HepG2 (cell line): ENCODE results near the gene PYGB. TPM values are rescaled to one million over a fixed set of nuclear protein-coding genes. Genes with fewer than 3 reads are reported as not detected.

Source experiments
- FOXP1 ChIP-seq, 2 experiments: fragments of 450-650 bp in 1 of 2; IDR thresholded peaks; 2 replicates each; pipeline ENCODE4 v1.6.1; 2017 to 2018; ENCODE audit warnings: antibody characterized with exemption in 1 of 2
- GATAD2A ChIP-seq: IDR thresholded peaks from 2 replicates; pipeline ENCODE4 v1.6.1; 2016
- GLI4 ChIP-seq: sonication (generic); formaldehyde crosslinking; IDR thresholded peaks from 2 replicates; pipeline ENCODE4 v1.5.1; 2020; ENCODE audit warnings: missing genetic modification reagents, mild to moderate bottlenecking, moderate library complexity, borderline replicate concordance
- HIVEP1 ChIP-seq: sonication (generic); formaldehyde crosslinking; IDR thresholded peaks from 2 replicates; pipeline ENCODE4 v1.4.0; 2020; ENCODE audit warnings: mild to moderate bottlenecking, missing genetic modification reagents
- HNRNPUL1 ChIP-seq: fragments of 200-400 bp; formaldehyde crosslinking; IDR thresholded peaks from 2 replicates; pipeline ENCODE4 v1.6.1; 2017; ENCODE audit warnings: low read depth, mild to moderate bottlenecking, low read length, moderate library complexity
- MXI1 ChIP-seq: IDR thresholded peaks from 3 replicates; pipeline ENCODE4 v1.6.1; 2012; ENCODE audit warnings: low read depth, low read length, inconsistent platforms, borderline replicate concordance
- NFE2 ChIP-seq: sonication (generic); formaldehyde crosslinking; IDR thresholded peaks from 2 replicates; pipeline ENCODE4 v1.4.0; 2020; ENCODE audit warnings: missing genetic modification reagents
- SRSF1 ChIP-seq: fragments of 200-400 bp; formaldehyde crosslinking; optimal IDR thresholded peaks from 2 replicates; pipeline ENCODE3; 2017; ENCODE audit warnings: mild to moderate bottlenecking, low read depth, low read length, moderate library complexity
- TBL1XR1 ChIP-seq: fragments of 150-350 bp; IDR thresholded peaks from 2 replicates; pipeline ENCODE4 v1.6.1; 2014; ENCODE audit warnings: borderline replicate concordance, low read length; ENCODE audit not compliant: partially characterized antibody
- TCF7L2 ChIP-seq: IDR thresholded peaks from 2 replicates; pipeline ENCODE4 v1.6.1; 2011; ENCODE audit warnings: mild to moderate bottlenecking, low read depth, low read length, moderate library complexity
- ZKSCAN8 ChIP-seq: IDR thresholded peaks from 2 replicates; pipeline ENCODE4 v1.6.1; 2016; ENCODE audit warnings: borderline replicate concordance, missing genetic modification reagents, missing compliant biosample characterization
- ZNF292 ChIP-seq: sonication (generic); formaldehyde crosslinking; IDR thresholded peaks from 2 replicates; pipeline ENCODE4 v1.8.1; 2022; ENCODE audit warnings: mild to moderate bottlenecking, low read depth, missing genetic modification reagents, borderline replicate concordance
- ZNF350 ChIP-seq: sonication (generic); formaldehyde crosslinking; IDR thresholded peaks from 2 replicates; pipeline ENCODE4 v1.4.0; 2020; ENCODE audit warnings: mild to moderate bottlenecking, low read depth, missing genetic modification reagents, borderline replicate concordance
- ZNF367 ChIP-seq: sonication (generic); formaldehyde crosslinking; IDR thresholded peaks from 2 replicates; pipeline ENCODE4 v1.4.0; 2020; ENCODE audit warnings: missing genetic modification reagents, borderline replicate concordance
- ZNF496 ChIP-seq: sonication (generic); formaldehyde crosslinking; IDR thresholded peaks from 2 replicates; pipeline ENCODE4 v1.8.1; 2023; ENCODE audit warnings: mild to moderate bottlenecking, moderate library complexity, missing genetic modification reagents; ENCODE audit not compliant: insufficient replicate concordance
- ZNF709 ChIP-seq: sonication (generic); formaldehyde crosslinking; IDR thresholded peaks from 2 replicates; pipeline ENCODE4 v1.5.0; 2020; ENCODE audit warnings: mild to moderate bottlenecking, missing genetic modification reagents
- ZNF747 ChIP-seq: sonication (generic); formaldehyde crosslinking; IDR thresholded peaks from 2 replicates; pipeline ENCODE4 v1.8.1; 2023; ENCODE audit warnings: missing genetic modification reagents, mild to moderate bottlenecking, borderline replicate concordance
- ZNF782 ChIP-seq: sonication (generic); formaldehyde crosslinking; IDR thresholded peaks from 2 replicates; pipeline ENCODE4 v1.4.0; 2020; ENCODE audit warnings: missing genetic modification reagents, mild to moderate bottlenecking, borderline replicate concordance
- polyA plus RNA-seq, 8 experiments: library from polyadenylated mRNA; depleted of rRNA in 3 of 8; stranded (reverse) in 7 of 8; unstranded in 1 of 8; fragments of >200 nt; fragmentation: Illumina TruSeq in 4 of 8; extraction: Trizol in 4 of 8; gene quantifications; 2 replicates each; pipeline versions ENCODE4 v1.2.1 to v1.2.3, GENCODE V29; 2011 to 2016; ENCODE audit warnings: low read depth in 4 of 8, missing spikeins in 1 of 8, mixed read lengths in 1 of 8; ENCODE audit not compliant: insufficient read depth in 1 of 8
- total RNA-seq, 5 experiments: library from RNA; depleted of rRNA; stranded (reverse); fragments of >200 nt; fragmentation: Illumina TruSeq; extraction: Trizol; gene quantifications; 2 replicates each; pipeline ENCODE4 v1.2.3, GENCODE V29; 2016; ENCODE audit warnings: low read depth in 1 of 5
- TF ChIP-seq, protein P1 (sequence below): sonication (generic); formaldehyde crosslinking; IDR thresholded peaks from 2 replicates; pipeline ENCODE4 v1.4.0; 2020; ENCODE audit warnings: missing genetic modification reagents
- TF ChIP-seq, protein P2 (sequence below): sonication (generic); formaldehyde crosslinking; IDR thresholded peaks from 2 replicates; pipeline ENCODE4 v1.8.0; 2022; ENCODE audit warnings: missing genetic modification reagents, mild to moderate bottlenecking, inconsistent platforms, borderline replicate concordance
- TF ChIP-seq, protein P3 (sequence below): sonication (generic); formaldehyde crosslinking; IDR thresholded peaks from 2 replicates; pipeline ENCODE4 v1.4.0; 2020; ENCODE audit warnings: mild to moderate bottlenecking, missing genetic modification reagents, borderline replicate concordance

Gene PYGB
- total and polyA plus RNA-seq, 2 of the 13 experiments (the other 11 are each of a cell fraction or from before 2014, with no cell fraction given) = 24.2 to 86.3 TPM

DNA sequence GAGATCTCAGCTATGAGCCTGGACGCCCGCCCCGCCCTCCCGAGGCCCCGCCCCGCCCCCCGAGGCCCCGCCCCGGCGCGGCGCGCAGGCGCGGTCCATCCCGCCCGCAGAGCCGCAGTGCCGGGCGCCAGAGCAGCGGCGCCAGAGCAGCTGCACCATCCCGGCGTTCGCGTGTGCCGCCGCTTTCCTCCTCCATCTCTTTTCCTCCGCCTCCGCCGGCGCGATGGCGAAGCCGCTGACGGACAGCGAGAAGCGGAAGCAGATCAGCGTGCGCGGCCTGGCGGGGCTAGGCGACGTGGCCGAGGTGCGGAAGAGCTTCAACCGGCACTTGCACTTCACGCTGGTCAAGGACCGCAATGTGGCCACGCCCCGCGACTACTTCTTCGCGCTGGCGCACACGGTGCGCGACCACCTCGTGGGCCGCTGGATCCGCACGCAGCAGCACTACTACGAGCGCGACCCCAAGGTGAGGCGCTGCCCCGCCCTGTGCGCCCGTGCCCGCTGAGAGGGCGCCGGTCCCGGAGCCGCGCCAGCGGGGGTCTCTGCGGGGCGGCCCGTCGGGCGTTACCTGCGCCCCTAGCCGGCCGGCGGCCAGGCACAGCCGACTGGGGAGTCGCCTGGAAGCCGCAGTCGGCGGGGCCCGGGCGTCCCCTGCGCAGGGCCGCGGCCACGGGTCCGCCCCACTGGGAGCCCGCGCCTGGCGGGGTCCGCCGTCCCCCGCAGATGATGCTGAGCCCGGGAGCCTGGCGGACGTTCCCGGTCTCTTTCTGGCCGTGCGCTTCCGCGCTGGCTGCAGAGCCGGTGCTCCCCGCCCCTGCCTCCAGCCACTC is at the start of gene PYGB (continued):
- TF ChIP-seq TBL1XR1 = no peak
- peak; percentile 88; the same call in 1 of the 2 replicates for TF ChIP-seq ZNF709
- TF ChIP-seq, protein P1, sequence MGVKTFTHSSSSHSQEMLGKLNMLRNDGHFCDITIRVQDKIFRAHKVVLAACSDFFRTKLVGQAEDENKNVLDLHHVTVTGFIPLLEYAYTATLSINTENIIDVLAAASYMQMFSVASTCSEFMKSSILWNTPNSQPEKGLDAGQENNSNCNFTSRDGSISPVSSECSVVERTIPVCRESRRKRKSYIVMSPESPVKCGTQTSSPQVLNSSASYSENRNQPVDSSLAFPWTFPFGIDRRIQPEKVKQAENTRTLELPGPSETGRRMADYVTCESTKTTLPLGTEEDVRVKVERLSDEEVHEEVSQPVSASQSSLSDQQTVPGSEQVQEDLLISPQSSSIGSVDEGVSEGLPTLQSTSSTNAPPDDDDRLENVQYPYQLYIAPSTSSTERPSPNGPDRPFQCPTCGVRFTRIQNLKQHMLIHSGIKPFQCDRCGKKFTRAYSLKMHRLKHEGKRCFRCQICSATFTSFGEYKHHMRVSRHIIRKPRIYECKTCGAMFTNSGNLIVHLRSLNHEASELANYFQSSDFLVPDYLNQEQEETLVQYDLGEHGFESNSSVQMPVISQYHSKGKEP (CRISPR knock-in tag) = no peak
- TF ChIP-seq HIVEP1 = peak; percentile 70; the same call in 1 of the 2 replicates
- TF ChIP-seq TCF7L2 = no peak
- peak; percentile 75 for TF ChIP-seq ZNF747 (CRISPR knock-in tag)
- peak; percentile 93; the same call in 1 of the 2 replicates for TF ChIP-seq ZNF367
- TF ChIP-seq ZNF292 (CRISPR knock-in tag) = peak; percentile 94
- no peak for TF ChIP-seq NFE2 (CRISPR knock-in tag)
- TF ChIP-seq ZNF782 (CRISPR knock-in tag) = peak; percentile 93; the same call in 1 of the 2 replicates
- TF ChIP-seq ZNF496 (CRISPR knock-in tag) = no peak
- peak; percentile 71 for TF ChIP-seq GATAD2A (CRISPR knock-in tag)
- no peak; the same call in 2 of the 3 replicates for TF ChIP-seq MXI1
- TF ChIP-seq GLI4 (CRISPR knock-in tag) = peak; percentile 95
- no peak for TF ChIP-seq FOXP1 (IDR thresholded peaks at IDR 0.05)
- TF ChIP-seq FOXP1 (CRISPR knock-in tag; IDR thresholded peaks at IDR 0.05) = no peak
- TF ChIP-seq, protein P2, sequence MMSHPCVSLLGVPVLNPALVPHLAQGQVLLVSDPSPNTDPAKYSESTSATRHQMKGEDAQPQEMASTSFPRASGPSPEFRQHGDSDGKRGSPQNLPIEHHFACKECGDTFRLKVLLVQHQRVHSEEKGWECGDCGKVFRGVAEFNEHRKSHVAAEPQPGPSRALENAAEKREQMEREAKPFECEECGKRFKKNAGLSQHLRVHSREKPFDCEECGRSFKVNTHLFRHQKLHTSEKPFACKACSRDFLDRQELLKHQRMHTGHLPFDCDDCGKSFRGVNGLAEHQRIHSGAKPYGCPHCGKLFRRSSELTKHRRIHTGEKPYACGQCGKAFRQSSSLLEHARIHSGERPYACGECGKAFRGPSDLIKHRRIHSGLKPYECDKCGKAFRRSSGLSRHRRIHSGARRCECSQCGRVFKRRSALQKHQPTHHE (CRISPR knock-in tag) = peak; percentile 80
- no peak; the same call in none of the 2 replicates for TF ChIP-seq ZKSCAN8 (CRISPR knock-in tag)
- 0 out of 2 replicates have a peak, but pooled peaks have one; percentile 43 for TF ChIP-seq ZNF350
- TF ChIP-seq, protein P3, sequence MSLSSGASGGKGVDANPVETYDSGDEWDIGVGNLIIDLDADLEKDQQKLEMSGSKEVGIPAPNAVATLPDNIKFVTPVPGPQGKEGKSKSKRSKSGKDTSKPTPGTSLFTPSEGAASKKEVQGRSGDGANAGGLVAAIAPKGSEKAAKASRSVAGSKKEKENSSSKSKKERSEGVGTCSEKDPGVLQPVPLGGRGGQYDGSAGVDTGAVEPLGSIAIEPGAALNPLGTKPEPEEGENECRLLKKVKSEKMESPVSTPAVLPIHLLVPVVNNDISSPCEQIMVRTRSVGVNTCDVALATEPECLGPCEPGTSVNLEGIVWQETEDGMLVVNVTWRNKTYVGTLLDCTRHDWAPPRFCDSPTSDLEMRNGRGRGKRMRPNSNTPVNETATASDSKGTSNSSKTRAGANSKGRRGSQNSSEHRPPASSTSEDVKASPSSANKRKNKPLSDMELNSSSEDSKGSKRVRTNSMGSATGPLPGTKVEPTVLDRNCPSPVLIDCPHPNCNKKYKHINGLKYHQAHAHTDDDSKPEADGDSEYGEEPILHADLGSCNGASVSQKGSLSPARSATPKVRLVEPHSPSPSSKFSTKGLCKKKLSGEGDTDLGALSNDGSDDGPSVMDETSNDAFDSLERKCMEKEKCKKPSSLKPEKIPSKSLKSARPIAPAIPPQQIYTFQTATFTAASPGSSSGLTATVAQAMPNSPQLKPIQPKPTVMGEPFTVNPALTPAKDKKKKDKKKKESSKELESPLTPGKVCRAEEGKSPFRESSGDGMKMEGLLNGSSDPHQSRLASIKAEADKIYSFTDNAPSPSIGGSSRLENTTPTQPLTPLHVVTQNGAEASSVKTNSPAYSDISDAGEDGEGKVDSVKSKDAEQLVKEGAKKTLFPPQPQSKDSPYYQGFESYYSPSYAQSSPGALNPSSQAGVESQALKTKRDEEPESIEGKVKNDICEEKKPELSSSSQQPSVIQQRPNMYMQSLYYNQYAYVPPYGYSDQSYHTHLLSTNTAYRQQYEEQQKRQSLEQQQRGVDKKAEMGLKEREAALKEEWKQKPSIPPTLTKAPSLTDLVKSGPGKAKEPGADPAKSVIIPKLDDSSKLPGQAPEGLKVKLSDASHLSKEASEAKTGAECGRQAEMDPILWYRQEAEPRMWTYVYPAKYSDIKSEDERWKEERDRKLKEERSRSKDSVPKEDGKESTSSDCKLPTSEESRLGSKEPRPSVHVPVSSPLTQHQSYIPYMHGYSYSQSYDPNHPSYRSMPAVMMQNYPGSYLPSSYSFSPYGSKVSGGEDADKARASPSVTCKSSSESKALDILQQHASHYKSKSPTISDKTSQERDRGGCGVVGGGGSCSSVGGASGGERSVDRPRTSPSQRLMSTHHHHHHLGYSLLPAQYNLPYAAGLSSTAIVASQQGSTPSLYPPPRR (CRISPR knock-in tag) = peak; percentile 52
- 0 out of 2 replicates have a peak, but pooled peaks have one; percentile 47 for TF ChIP-seq HNRNPUL1
- TF ChIP-seq SRSF1 = no peak
